OCI-LY1 (cell line): ENCODE results near the gene ZNF771.
"Not testable (repeated sequence)": the region's sequence is repeated elsewhere in the genome, so short reads cannot be mapped to it uniquely, and the experiment has no call there.

Experiments used
- H2AFZ ChIP-seq: fragments of 200-600 bp; sonication (generic), shearing (Covaris generic); 2 replicates; pipeline ENCODE4 v1.6.0; 2014; ENCODE audit warnings: antibody characterized with exemption, mild to moderate bottlenecking, low read length
- H3F3A ChIP-seq: fragments of 200-600 bp; sonication (generic), shearing (Covaris generic); 2 replicates; pipeline ENCODE4 v1.6.0; 2014; ENCODE audit warnings: mild to moderate bottlenecking, antibody characterized with exemption, low read length, moderate library complexity; ENCODE audit not compliant: insufficient read depth
- H3K27ac ChIP-seq: fragments of 200-600 bp; sonication (generic); 2 replicates; pipeline ENCODE4 v1.5.1; 2014; ENCODE audit warnings: low read length, mixed run types, mild to moderate bottlenecking, low read depth; ENCODE audit not compliant: poor library complexity, severe bottlenecking
- H3K27me3 ChIP-seq: fragments of 200-600 bp; sonication (generic); 2 replicates; pipeline ENCODE4 v1.6.0; 2014; ENCODE audit warnings: antibody characterized with exemption, mild to moderate bottlenecking, low read length, moderate library complexity; ENCODE audit not compliant: insufficient read depth
- H3K36me3 ChIP-seq: fragments of 200-600 bp; sonication (generic); 2 replicates; pipeline ENCODE4 v1.6.1; 2014; ENCODE audit warnings: mild to moderate bottlenecking, antibody characterized with exemption, low read length, moderate library complexity, mixed read lengths; ENCODE audit not compliant: insufficient read depth
- H3K4me1 ChIP-seq: fragments of 200-600 bp; sonication (generic); 2 replicates; pipeline ENCODE4 v1.5.1; 2014; ENCODE audit warnings: mild to moderate bottlenecking, low read length, moderate library complexity; ENCODE audit not compliant: insufficient read depth, severe bottlenecking
- H3K4me2 ChIP-seq: fragments of 200-600 bp; sonication (generic), shearing (Covaris generic); 2 replicates; pipeline ENCODE4 v1.6.1; 2014; ENCODE audit warnings: low read length
- H3K4me3 ChIP-seq: fragments of 200-600 bp; sonication (generic); 2 replicates; pipeline ENCODE4 v1.5.1; 2014; ENCODE audit warnings: low read length, low read depth, mild to moderate bottlenecking, mixed read lengths; ENCODE audit not compliant: poor library complexity, severe bottlenecking
- H3K79me2 ChIP-seq: fragments of 200-600 bp; shearing (Covaris generic); 2 replicates; pipeline ENCODE4 v1.6.1; 2016; ENCODE audit warnings: mixed run types, low read length, mixed read lengths; ENCODE audit not compliant: insufficient read depth
- H3K9ac ChIP-seq: fragments of 200-600 bp; sonication (generic), shearing (Covaris generic); 2 replicates; pipeline ENCODE4 v1.6.1; 2014; ENCODE audit warnings: mild to moderate bottlenecking, low read length, mixed read lengths
- H3K9me2 ChIP-seq: fragments of 200-600 bp; sonication (generic), shearing (Covaris generic); 2 replicates; pipeline ENCODE4 v1.6.1; 2014; ENCODE audit warnings: low read depth, mild to moderate bottlenecking, low read length, mixed read lengths
- H3K9me3 ChIP-seq: fragments of 200-600 bp; shearing (Covaris generic); 2 replicates; pipeline ENCODE4 v1.6.1; 2014; ENCODE audit warnings: low read length, mixed read lengths
- H4K20me1 ChIP-seq: fragments of 200-600 bp; sonication (generic), shearing (Covaris generic); 2 replicates; pipeline ENCODE4 v1.6.0; 2016; ENCODE audit warnings: mild to moderate bottlenecking, low read length; ENCODE audit not compliant: insufficient read depth
- CTCF ChIP-seq: fragments of 200-600 bp; sonication (generic), shearing (Covaris generic); IDR thresholded peaks from 2 replicates; pipeline ENCODE4 v1.5.1; 2017; ENCODE audit warnings: mild to moderate bottlenecking, antibody characterized with exemption, low read length, moderate library complexity, mixed read lengths
- EZH2 ChIP-seq: fragments of 200-600 bp; sonication (generic), shearing (Covaris generic); IDR thresholded peaks from 2 replicates; pipeline ENCODE4 v1.8.0; 2017; ENCODE audit warnings: borderline replicate concordance, mixed run types, mild to moderate bottlenecking, antibody characterized with exemption, low read length, moderate library complexity, mixed read lengths

Gene ZNF771

GRCh38 chr16:30458561-30459394, 51.4 kb downstream of the ZNF771 start:
- peaks cover 74% of the 10 kb centered on the region for H3K4me1 ChIP-seq

GRCh38 chr16:30459456-30459855, 52.0 kb downstream of the ZNF771 start:
- TF ChIP-seq CTCF: no peak
- no peak for TF ChIP-seq EZH2
- Histone ChIP-seq H3K27me3 (no peaks in the 10 kb centered on the region), H3K9me2 (no peaks in the 10 kb centered on the region), H4K20me1 (no peaks in the 10 kb centered on the region), H3K79me2 (no peaks in the 10 kb centered on the region), H3K9me3 (no peaks in the 10 kb centered on the region), H2AFZ (no peak overlapping the region), H3K27ac (peak overlapping the region; percentile 98), H3K36me3 (no peaks in the 10 kb centered on the region), H3F3A (no peaks in the 10 kb centered on the region), H3K4me2 (peak overlapping the region; percentile 51), H3K9ac (peak overlapping the region; percentile 69), H3K4me1 (peaks cover 67% of the 10 kb centered on the region), H3K4me3 (peak overlapping the region; percentile 18)

More at GRCh38 chr16:30458561-30459394, 51.4 kb downstream of the ZNF771 start:
- H3K79me2 ChIP-seq: no peaks in the 10 kb centered on the region
- peak overlapping the region; percentile 98 for H3K27ac ChIP-seq
- H3K4me2 ChIP-seq: peak overlapping the region; percentile 51
- H3F3A ChIP-seq: no peaks in the 10 kb centered on the region
- no peaks in the 10 kb centered on the region for H4K20me1 ChIP-seq
- no peaks in the 10 kb centered on the region for H3K36me3 ChIP-seq
- TF ChIP-seq EZH2: no peak
- no peak; the same call in 1 of the 2 replicates for TF ChIP-seq CTCF
- H3K27me3 ChIP-seq: no peaks in the 10 kb centered on the region
- no peak overlapping the region for H2AFZ ChIP-seq
- no peaks in the 10 kb centered on the region for H3K9me2 ChIP-seq
- peak overlapping the region; percentile 69 for H3K9ac ChIP-seq
- peak overlapping the region; percentile 18 for H3K4me3 ChIP-seq
- no peaks in the 10 kb centered on the region for H3K9me3 ChIP-seq

GRCh38 chr16:30461426-30461825, 54.0 kb downstream of the ZNF771 start:
- H3K9me3 ChIP-seq, H2AFZ ChIP-seq, H3K36me3 ChIP-seq, H3K4me2 ChIP-seq, H3K9me2 ChIP-seq, H4K20me1 ChIP-seq, H3K79me2 ChIP-seq, H3F3A ChIP-seq, H3K9ac ChIP-seq, H3K27me3 ChIP-seq, H3K4me3 ChIP-seq: not testable (repeated sequence)
- Histone ChIP-seq H3K4me1 (peaks cover 64% of the 10 kb centered on the region), H3K27ac (peak overlapping the region; percentile 98)

GRCh38 chr16:30464078-30464477, 56.7 kb downstream of the ZNF771 start:
- no peak overlapping the region for H2AFZ ChIP-seq
- H3K9me3 ChIP-seq: no peaks in the 10 kb centered on the region
- H4K20me1 ChIP-seq: no peaks in the 10 kb centered on the region
- no peaks in the 10 kb centered on the region for H3K36me3 ChIP-seq
- H3K4me2 ChIP-seq: no peak overlapping the region
- no peaks in the 10 kb centered on the region for H3F3A ChIP-seq
- no peaks in the 10 kb centered on the region for H3K79me2 ChIP-seq
- peaks cover 39% of the 10 kb centered on the region for H3K4me1 ChIP-seq
- no peak for TF ChIP-seq CTCF
- peak overlapping the region; percentile 69 for H3K27ac ChIP-seq
- H3K27me3 ChIP-seq: no peaks in the 10 kb centered on the region
- H3K9ac ChIP-seq: no peak overlapping the region
- no peak overlapping the region for H3K4me3 ChIP-seq
- H3K9me2 ChIP-seq: no peaks in the 10 kb centered on the region
